ENCODE data around the gene ORC4. TPM values are rescaled to one million over a fixed set of nuclear protein-coding genes. Genes with fewer than 3 reads are reported as not detected.

ORC4 gene
- total and polyA plus RNA-seq, 7 donors = 15.1 to 52.0 (median 36.2) TPM

DNA sequence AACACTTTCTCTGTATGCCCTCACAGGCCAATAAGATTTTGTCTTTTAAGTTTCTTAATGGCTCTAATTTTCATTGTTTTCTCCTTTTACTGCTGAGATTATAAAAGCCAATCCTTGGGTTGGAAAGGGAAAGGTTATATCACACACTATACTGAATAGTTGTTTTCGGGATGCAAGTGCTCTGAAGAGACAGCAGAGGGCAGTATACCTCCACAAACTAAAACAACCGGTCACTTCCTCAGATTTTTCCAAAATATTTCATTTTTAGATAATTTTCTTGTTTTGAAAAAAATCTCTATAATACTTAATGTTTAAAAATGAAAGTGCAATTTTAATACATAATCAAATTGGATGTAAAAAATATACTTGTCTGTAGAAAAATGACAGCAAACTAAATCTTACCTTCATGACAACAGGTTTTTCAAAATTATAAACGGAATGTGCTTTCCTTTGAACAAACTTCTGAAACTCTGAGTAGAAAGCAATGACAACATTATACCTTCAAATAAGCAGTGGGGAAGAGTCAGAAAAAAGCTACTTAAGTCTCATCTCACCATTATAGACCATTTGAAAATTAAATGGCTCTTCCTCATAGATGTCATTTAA lies 82.7 kb downstream of the ORC4 start:
- 39 to 46% (median 43%) methylated on average over 3 of the region's 3 CpGs for WGBS, 3 donors
- Histone ChIP-seq H3K27me3 (ENCODE audit: insufficient read depth in 3 of 3, low read length in 2 of 3) (no peaks in the 10 kb centered on the region), H3K4me1 (no peaks in the 10 kb centered on the region), H3K36me3 (ENCODE audit: insufficient read depth in 1 of 2, low read depth in 1 of 2) (peaks cover under 1 to 80% of the 10 kb centered on the region in 2 donors), H3K9me3 (no peaks in the 10 kb centered on the region), H3K4me3 (no peak overlapping the region), H3K27ac (no peak overlapping the region)
- TF ChIP-seq, protein P1, sequence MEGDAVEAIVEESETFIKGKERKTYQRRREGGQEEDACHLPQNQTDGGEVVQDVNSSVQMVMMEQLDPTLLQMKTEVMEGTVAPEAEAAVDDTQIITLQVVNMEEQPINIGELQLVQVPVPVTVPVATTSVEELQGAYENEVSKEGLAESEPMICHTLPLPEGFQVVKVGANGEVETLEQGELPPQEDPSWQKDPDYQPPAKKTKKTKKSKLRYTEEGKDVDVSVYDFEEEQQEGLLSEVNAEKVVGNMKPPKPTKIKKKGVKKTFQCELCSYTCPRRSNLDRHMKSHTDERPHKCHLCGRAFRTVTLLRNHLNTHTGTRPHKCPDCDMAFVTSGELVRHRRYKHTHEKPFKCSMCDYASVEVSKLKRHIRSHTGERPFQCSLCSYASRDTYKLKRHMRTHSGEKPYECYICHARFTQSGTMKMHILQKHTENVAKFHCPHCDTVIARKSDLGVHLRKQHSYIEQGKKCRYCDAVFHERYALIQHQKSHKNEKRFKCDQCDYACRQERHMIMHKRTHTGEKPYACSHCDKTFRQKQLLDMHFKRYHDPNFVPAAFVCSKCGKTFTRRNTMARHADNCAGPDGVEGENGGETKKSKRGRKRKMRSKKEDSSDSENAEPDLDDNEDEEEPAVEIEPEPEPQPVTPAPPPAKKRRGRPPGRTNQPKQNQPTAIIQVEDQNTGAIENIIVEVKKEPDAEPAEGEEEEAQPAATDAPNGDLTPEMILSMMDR (IDR thresholded peaks at IDR 0.05) = peak; percentile 85
- DNase-seq (no peak), ATAC-seq (peak in 3 of 4 donors; percentile 52 to 88 (median 75))
- intact Hi-C loops (cut with DNase I) = loop anchor here (5.0 kb wide), 2 partner anchors 574 to 1054 kb away; no protein-coding TSS in a partner anchor

GRCh38 chr2:147934881-147935620 lies 85.5 kb downstream of the ORC4 start:
- ATAC-seq (no peak), DNase-seq (no peak)
- intact Hi-C loops (cut with DNase I) = loop anchor here (5.0 kb wide), 2 partner anchors 577 to 1057 kb away; no protein-coding TSS in a partner anchor
- Histone ChIP-seq H3K4me3 (no peak overlapping the region), H3K4me1 (peaks cover 4% of the 10 kb centered on the region), H3K27ac (no peak overlapping the region), H3K27me3 (ENCODE audit: insufficient read depth in 3 of 3, low read length in 2 of 3) (no peaks in the 10 kb centered on the region), H3K9me3 (no peaks in the 10 kb centered on the region), H3K36me3 (ENCODE audit: insufficient read depth in 1 of 2, low read depth in 1 of 2) (peaks cover 5 to 66% of the 10 kb centered on the region in 2 donors)
- TF ChIP-seq, protein P1 (IDR thresholded peaks at IDR 0.05) = no peak
- 71 to 75% (median 71%) methylated on average over 1 of the region's 1 CpG for WGBS, 3 donors

DNA sequence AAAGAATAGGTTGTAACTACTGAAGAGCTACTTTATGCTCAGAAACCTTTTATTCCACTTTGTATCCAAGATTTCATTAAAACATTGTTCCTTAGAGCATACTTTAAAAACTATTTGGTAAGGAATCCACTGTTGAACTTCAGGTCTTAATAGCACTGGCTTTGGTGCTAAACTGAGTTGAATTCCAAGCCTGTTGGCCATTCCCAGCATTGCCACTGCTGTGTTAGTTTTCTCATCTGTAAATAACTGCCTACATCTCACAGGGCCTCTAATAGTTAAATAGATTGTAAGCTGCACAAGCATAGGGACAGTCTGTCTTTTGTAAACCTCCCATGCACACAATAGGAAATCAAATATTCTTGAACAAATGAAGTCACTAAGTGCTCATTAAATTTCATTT lies 86.6 kb downstream of the ORC4 start:
- Histone ChIP-seq H3K36me3 (ENCODE audit: insufficient read depth in 1 of 2, low read depth in 1 of 2) (peaks cover 5 to 65% of the 10 kb centered on the region in 2 donors), H3K9me3 (no peaks in the 10 kb centered on the region), H3K4me1 (peaks cover 4% of the 10 kb centered on the region), H3K4me3 (no peak overlapping the region), H3K27ac (no peak overlapping the region), H3K27me3 (ENCODE audit: insufficient read depth in 3 of 3, low read length in 2 of 3) (no peaks in the 10 kb centered on the region)
- TF ChIP-seq, protein P1 (IDR thresholded peaks at IDR 0.05) = no peak
- ATAC-seq (no peak), DNase-seq (no peak)
- intact Hi-C loops (cut with DNase I) = no loop called here

- Histone ChIP-seq H3K4me3 (no peak overlapping the region), H3K4me1 (peaks cover 17% of the 10 kb centered on the region), H3K9me3 (no peaks in the 10 kb centered on the region), H3K27me3 (ENCODE audit: insufficient read depth in 3 of 3, low read length in 2 of 3) (no peaks in the 10 kb centered on the region), H3K36me3 (ENCODE audit: insufficient read depth in 1 of 2, low read depth in 1 of 2) (peaks cover 0 to 48% of the 10 kb centered on the region in 2 donors), H3K27ac (no peak overlapping the region)
- DNase-seq = no peak
- intact Hi-C loops (cut with DNase I) = loop anchor here in 1 of 2 donors (5.0 kb wide), 1 partner anchor 840 kb away; no protein-coding TSS in a partner anchor
- 97 to 98% (median 97%) methylated on average over 4 of the region's 4 CpGs for WGBS, 3 donors
- TF ChIP-seq, protein P1 (IDR thresholded peaks at IDR 0.05) = no peak
- no peak for ATAC-seq
Observed at GRCh38 chr2:147927053-147927588, 93.4 kb downstream of the ORC4 start.
